Epithelial cell of prostate (primary cell): ENCODE measurements around the gene SNUPN.

Experiments
- DNase-seq: peaks from one replicate; pipeline ENCODE4 v3.0.0-alpha.2; 2011; ENCODE audit warnings: low read depth, low spot score
- H3K27ac ChIP-seq: fragments of 450-650 bp; 2 replicates; pipeline ENCODE4 v1.5.1; 2017; ENCODE audit warnings: mild to moderate bottlenecking

SNUPN gene

DNA sequence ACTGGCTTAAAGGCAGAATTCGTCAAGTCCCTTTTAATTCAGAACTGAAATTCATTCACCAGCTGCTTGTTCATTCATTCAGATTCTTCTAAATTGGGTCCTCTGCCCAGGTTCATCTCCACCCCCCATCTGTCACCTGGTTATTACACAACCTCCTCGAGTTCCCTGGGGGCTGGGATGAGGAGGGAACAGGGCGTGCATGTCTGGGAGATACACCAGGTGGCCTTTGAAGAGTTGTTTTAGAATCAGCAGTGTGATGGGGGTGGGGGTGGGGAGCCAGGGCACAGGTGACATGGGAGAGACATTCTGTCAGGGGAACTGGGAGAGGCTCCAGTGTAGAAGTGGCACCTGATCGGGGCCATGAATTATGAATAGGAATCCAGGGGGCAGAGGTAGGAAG lies 30.4 kb upstream of the SNUPN start:
- H3K27ac ChIP-seq, result no peak overlapping the region
- no peak for DNase-seq

DNA sequence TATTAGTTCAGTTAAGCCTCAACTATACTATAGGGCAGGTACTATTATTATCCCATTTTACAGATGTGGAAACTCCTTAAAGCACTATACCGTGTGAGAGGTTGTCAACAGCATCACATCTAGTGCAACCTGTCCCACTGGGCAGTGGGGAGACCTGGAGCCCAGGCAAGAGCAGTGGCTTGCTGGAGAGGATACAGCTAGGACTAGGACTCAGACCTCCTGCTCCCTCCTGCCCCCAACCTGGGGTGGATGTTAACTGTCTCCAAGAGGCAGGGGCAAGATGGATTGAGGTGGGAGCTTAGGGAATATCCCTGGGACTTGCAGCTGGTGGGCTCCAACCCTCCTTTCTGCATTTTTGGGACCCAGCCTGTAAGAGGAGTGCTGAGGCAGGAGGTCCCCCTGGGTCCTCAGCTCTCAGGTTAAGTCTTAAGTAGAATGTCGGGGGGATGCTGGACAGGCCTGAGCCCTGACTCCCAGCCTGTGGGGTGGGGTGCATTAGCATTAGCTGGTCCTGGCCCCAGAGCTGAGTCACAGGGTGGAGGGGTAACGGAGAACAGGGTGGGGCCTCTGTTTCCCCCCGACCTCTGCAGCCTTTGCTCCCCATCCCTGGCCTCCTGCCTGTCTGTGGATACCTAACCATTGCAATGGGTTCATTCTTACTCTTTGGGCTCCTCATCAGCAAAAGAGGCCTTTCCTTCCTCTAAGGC lies 28.8 kb upstream of the SNUPN start:
- DNase-seq, result no peak
- no peak overlapping the region for H3K27ac ChIP-seq

DNA sequence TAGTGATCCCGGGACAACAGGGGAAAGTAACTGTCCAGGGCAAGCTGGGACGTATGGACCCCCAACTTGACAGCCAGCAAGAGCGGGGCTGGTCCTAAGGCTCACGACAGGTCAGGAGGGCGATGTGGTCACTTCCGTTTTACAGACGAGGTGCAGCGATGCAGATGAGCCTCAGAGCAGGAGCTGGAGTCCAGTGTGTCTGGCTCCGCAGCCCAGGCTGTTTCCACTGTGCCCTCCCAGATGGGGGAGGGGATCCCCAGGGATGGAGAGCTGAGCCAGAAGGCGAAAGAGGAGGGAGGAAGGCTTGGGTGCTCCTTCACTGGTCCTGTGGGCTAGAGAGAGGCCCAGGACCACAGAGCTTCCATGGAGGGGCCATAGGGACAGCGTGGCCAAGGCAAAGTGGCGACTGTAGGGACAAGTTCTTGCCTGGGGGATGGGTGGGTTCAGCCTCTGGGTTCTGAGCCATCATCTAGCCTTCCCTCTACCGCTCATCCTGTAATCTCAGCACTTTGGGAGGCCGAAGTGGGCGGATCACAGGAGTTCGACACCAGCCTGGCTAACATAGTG lies 27.9 kb upstream of the SNUPN start:
- no peak for DNase-seq
- H3K27ac ChIP-seq, result no peak overlapping the region

DNA sequence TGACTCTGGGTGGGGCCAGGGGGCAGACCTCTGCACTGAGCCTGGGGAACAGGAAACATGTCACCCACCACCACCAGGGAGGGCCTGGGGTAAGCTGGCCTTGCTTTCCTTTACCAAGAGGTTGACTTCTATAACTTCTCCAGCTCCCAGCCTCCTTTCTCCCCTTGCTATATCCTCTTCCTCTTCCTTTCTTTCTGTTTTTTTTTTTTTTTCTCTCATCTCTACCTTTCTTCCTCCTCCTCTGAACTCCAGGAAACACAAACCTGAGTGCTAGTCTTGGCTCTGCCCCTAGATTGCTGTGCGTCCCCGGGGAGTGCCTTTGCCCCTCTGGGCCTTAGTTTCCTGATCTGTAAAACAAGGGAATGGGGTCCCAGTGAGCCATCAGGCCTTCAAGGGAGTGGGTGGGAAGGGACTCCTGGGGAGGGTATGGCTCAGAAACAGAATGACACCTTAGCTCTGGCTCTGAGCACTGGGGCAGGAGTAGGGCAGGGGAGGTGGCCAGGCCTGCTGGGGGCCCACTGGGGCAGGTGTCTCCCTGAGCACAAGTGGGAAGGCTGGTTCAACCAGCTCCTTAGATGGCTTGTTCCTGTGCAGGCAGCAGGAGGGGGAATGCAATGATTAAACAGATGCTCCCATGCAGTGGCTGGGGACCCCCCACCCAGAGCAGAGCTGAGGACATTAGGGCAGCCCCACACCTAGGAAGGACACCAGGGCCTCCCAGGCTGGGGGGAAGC lies 26.5 kb upstream of the SNUPN start:
- H3K27ac ChIP-seq, result peak overlapping the region; percentile 31
- no peak for DNase-seq

DNA sequence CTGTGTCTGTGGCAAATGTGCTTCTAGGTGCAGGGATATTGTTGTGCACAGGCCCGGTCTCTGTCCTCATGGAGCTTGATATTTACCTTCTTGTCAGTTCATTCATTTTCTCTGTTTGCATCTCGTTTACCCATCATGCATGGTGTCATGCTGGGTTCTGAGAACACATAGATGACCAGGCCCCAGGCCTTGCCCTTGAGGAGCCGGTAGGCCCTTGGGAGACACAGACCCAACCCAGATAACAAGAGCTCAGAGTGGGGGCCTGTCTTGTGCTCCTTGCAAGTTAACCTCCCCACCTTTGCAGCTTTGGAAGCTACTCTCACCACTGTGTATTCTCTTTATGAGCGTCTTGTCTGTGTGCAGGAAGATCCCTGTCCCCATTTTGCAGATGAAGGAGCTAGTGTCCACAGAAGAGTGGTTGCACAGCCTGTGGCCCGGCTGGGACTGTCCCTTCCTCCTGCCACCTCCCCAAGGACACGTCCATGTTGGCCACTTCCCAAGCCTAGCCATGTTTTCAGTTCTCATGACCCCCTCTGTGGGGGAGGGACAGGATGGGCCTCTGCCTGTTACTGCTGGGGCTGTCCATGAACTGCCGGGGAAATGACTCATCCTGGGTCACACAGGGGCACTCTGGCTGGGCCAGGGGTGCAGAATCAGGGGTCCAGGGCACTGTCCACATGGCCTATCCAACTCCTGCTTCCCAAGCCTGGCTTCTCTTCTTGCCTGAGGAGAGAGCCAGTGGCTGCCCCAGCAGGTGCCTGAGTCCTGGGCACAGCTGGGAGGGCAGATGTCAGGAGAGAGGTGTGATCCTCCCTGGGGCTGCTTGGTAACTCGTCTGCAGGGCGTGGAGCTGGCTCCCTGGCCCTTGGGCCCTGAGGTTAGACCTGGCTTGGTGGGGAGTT lies 25.6 kb upstream of the SNUPN start:
- H3K27ac ChIP-seq, result peak overlapping the region; percentile 31
- DNase-seq, result no peak

DNA sequence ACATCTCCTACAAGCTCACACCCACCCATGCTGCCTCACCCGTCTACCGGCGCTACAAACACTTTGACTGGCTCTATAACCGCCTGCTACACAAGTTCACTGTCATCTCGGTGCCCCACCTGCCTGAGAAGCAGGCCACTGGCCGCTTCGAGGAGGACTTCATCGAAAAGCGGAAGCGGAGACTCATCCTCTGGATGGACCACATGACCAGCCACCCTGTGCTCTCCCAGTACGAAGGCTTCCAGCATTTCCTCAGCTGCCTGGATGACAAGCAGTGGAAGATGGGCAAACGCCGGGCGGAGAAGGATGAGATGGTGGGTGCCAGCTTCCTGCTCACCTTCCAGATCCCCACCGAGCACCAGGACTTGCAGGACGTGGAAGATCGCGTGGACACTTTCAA lies 24.3 kb upstream of the SNUPN start:
- H3K27ac ChIP-seq, result no peak overlapping the region
- DNase-seq, result no peak

DNA sequence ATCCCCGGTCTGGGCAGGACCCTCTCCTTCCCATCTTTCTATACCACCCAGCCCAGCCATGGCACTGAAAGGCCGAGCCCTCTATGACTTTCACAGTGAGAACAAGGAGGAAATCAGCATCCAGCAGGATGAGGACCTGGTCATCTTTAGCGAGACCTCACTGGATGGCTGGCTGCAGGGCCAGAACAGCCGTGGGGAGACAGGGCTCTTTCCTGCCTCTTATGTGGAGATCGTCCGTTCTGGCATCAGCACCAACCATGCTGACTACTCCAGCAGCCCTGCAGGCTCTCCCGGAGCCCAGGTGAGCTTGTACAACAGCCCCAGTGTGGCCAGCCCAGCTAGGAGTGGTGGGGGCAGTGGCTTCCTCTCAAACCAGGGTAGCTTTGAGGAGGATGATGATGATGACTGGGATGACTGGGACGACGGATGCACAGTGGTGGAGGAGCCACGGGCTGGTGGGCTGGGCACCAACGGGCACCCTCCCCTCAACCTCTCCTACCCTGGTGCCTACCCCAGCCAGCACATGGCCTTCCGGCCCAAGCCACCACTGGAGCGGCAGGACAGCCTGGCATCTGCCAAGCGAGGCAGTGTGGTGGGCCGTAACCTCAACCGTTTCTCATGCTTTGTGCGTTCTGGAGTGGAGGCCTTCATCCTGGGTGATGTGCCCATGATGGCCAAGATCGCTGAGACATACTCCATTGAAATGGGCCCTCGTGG lies 23.7 kb upstream of the SNUPN start:
- H3K27ac ChIP-seq, result peak overlapping the region; percentile 85
- no peak for DNase-seq

DNA sequence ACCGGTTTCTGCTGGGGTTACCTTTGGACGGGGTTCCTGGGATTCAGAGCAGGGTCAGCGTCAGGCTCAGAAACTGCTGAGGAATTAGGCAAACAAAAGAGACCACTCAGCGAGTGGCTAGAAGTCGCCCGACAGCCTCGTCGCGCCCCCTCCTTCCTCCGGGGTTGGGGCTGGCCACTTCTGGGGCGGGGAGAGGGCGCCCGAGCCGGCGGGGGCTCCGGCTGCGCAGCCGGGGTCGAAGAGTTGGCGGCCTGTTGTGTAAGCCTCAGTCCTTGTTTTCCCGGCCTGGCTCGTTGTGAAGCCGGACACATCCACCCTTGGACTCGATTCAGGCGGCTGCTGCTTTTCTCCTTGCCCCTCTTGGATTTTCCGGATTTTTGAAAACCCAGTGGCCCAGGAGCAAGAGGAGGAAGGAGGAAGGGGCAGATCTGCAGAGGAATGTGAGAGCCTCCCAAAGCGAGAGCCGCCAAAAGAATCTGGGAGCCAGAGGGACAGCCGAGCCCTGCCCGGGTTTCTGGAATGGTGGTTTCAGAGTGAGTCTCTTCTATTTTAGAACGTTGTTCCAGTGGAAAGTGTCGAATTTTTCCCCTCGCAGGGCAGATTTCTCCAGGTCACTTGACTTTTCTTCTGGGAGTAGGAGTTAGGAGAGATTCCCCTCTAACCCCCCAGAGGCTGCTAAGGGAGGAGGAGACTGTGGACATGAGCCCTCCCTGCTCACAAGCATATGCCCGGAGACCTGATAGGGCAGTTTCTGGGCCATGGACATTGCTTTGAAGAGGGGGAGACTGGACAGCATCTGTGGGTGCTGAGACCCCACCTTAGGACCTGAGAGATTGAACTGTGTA lies 22.9 kb upstream of the SNUPN start:
- peak overlapping the region; percentile 85 for H3K27ac ChIP-seq
- no peak for DNase-seq

DNA sequence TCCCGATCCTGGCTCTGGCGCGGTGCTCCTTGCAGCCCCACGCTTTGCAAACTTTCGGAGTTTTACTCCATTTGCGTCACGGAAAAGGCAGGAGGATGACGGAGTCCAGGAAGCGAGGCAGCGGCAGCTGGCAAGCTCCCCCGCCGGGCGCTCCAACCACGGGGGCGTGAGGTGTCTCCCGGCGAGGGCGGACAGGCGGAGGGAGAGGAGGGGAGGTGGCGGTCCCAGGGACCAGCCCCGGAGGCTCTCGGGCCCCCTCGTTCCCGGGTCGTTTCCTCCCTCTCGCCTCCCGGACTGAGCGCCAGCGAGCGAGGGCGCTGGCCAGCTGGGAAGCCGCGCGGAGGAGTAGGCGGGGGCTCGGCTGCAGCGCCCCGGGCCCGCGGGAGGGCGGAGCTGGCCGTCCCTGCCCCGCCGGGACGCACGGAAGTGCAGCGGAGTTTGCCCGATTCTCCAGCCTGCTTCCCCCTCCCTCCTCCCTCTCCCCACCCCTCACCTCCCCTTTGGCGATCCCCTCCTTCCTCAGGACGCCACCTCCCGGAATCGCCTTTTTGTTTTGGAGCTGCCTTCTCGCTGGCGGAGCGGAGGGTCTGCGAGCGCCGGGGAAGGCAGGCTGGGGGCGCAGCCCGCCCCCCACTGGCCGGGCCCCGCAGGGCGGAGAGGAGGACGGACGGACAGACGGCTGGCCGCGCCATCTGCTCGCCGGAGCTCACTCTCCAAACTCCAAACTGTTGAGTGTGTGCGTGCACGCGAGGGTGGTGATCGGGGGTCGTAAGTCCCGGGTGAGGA lies 22.0 kb upstream of the SNUPN start, which contains the start of gene SNX33:
Gene SNX33 (plus strand): TSS at position 543 of the 786 bp plus-strand sequence. CDS start 1,191 bp downstream, outside the sequence.
- peak within 1 kb of the TSS; percentile 85 for H3K27ac ChIP-seq
- no peak for DNase-seq

DNA sequence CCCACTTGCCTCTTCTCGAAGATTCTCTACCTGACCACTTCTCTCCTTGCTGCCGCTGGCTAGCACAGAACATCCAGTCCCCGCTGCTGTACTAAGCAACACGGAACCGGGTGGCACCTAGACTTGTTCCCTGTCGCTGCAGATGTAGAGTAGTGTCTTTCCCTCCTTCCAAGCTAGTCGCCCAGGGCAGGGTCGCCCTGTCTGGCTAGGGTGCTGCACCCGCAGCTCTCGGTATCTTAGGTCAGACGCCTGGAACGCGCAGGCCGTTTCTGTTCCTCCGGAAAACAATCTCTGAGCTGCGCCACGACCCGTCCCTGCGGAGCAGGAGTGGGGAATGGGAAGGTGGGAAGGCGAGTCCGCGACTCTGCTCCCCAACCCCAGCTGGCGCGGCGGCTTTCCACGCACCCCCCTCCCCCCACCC lies 21.4 kb upstream of the SNUPN start:
- H3K27ac ChIP-seq, result peak overlapping the region; percentile 85
- no peak for DNase-seq

DNA sequence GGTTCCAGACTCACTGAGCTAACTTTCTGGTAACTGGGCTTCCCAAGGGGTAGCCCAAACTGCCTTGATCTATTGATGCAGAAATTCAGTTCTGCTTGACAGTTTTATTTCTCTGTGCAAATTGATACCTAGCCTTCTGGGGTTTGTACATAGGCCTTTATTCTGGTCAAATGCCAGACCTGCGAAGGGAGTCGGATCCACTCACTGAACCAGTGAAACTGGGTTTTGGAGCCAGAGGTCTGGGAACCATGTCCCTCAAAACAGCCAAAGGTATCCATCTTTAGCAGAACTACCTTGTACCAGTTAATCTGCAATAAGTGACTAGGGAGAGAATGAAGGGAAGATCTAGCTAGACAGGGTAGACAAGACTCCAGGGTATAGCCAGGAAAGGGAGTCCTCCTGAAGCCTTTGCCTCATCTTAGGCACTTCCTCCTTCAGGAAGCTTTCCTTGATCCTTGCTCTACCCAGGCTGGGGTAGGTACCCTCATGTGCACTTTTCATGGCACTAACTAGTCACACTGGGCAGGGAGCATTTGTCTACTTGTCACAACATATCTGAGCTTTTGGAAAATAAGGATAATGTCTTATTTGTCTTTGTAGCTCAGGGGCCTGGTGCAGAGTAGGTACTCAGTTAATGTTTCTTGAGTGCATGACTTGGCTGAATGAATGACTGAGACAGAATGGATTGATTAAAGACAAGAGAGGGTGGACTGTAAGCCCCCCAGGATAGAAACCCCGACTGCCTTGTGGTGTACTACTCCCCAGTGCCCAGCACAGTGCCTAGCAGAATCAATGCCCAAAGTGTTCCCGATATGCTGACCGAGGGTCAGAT lies 20.8 kb upstream of the SNUPN start:
- H3K27ac ChIP-seq, result peak overlapping the region; percentile 85

DNA sequence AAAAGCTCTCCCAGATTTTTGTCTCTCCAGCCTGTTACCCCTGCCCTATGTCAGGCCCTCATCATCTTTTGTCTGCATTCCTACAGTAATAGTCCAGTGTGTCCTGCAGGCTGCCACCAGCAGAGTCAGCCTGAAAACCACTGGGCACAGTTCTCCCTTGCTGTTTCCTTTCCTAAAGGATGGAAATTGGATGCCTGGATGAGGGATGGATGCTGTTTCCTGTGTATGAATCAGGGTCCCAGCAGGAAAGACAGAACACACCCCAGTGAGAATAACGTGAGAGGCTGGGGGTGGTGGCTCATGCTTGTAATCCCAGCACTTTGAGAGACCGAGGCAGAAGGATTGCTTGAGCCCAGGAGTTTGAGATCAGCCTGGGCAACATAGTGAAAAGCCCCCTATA lies 18.9 kb upstream of the SNUPN start:
- H3K27ac ChIP-seq, result no peak overlapping the region
- DNase-seq, result no peak

More for the DNA sequence above, 20.8 kb upstream of the SNUPN start:
- no peak for DNase-seq

DNA sequence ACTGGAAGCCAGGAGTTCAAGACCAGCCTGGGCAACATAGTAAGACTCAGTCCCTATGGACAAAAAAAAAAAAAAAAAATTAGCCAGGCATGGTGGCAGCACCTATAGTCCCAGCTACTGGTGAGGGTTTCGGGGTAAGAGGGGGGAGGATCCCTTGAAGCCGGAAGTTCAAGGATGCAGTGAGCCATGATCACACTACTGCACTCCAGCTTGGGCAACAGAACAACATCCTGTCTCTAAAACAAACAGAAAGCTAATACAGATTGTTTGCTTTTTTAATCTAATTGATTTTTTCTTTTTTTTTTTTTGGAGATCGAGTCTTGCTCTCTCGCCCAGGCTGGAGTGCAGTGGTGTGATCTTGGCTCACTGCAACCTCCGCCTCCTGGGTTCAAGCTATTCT lies 16.1 kb upstream of the SNUPN start:
- no peak overlapping the region for H3K27ac ChIP-seq
- no peak for DNase-seq

DNA sequence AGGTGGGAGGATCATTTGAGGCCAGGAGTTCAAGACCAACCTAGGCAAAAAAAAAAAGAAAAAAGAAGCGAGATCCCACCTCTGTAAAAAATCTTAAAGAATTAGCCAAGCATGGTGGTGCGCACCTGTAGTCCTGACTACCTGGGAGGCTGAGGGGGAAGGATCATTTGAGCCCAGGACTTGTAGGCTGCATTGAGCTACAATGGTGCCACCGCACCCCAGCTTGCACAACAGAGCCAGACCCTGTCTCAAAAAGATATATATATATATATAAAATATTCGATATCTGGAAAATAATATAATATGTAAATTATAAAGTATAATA lies 15.6 kb upstream of the SNUPN start:
- no peak for DNase-seq

DNA sequence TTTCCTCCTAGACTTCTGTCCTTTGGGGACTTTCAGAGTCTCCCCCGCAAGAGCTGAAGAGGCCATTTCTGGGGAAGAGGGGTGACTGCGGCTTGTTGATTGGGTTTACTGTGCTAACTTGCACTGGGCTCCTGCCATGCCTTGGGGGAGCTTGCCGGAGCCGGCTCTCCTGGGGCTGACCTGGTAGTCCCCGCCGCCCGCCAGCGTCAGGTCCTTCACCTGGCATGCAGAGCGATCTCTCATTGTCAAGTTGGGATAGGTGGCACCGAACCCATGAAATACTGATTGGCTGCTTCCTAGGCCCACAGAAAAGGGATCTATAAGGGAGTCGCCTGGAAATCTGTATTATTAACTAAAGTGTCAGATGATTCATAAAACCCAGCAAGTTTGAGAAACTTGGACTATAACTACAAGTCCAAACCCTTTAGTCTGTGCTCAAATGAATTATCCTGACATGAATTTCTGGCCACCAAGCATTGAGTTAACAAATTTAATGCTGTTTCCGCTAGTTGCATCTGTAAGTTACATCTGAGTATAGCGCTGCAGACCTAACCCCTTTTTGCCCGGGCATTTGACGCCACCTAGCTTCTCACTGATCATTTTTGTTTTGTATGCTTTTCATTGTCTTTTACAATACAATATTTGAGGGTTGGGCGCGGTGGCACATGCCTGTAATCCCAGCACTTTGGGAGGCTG lies 15.1 kb upstream of the SNUPN start:
- peak overlapping the region; percentile 84 for H3K27ac ChIP-seq
- DNase-seq, result no peak

More for the DNA sequence above, 15.6 kb upstream of the SNUPN start:
- H3K27ac ChIP-seq, result peak overlapping the region; percentile 84

DNA sequence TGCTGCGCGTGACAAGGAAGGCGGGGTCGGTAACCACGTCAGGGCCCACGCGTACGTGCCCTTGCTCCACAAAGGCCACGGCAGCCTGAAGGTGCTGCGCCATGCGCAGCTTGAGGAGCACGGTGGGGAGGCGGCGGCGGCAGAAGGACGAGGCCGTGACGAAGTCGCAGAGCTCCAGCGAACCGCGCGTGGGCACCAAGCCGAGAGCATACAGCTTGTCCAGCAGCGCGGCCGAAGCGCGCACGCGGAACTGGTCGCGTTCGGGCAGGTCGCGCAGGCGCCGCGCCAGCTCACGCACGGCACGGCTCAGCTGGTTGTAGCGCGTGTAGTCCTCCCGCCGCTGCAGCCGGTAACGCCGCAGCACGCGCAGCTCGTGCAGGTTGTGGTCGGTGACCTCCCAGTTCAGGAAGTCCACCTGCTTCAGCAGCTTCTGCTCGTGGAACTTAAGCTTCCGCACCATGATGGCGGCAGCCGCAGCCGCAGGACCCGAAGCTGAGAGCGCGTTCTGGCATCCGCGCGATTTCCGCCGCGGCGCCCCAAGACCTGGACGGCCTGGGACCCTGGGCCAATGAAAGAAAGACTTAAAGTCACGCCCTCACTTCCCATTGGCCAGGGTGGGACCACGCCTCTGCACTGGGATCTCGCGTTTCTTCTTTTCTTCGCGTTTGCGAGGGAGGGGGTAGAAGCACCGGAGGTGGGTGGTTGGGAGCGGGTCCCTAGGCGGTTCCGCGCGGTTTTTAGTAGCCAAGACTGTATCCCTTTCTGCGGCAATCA lies 14.4 kb upstream of the SNUPN start, which contains the start of gene IMP3:
Gene IMP3 (minus strand): TSS at position 516 of the 774 bp plus-strand sequence. CDS start 56 bp downstream, at position 460.
- peak; percentile 83 for DNase-seq

More for the DNA sequence above, 14.4 kb upstream of the SNUPN start, which contains the start of gene IMP3:
- peak within 1 kb of the TSS; percentile 84 for H3K27ac ChIP-seq
